ENCODE results near the gene PDZD2.
"Not testable (repeated sequence)": the region's sequence is repeated elsewhere in the genome, so short reads cannot be mapped to it uniquely, and the experiment has no call there.

The PDZD2 gene

DNA sequence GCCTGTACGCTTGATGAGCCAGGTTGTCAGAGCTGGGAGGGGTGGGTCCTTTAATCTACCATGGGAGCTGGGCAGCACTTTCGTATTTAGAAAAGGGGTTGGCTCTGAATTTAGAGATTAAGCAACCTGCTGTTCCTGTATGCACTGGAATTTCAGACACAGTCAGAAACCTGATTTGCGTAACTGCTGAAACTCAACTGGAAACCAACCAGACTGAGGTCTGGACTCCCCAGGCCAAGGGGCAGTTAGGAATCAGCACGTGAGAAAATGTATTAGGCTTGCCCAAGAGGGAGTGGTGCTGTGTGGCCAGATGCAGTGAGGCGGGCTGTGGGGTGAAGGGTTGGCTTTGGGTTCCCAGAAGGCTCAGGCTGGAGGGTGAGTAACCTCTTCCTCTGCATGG lies 300.2 kb downstream of the PDZD2 start:
- no peak for DNase-seq

DNA sequence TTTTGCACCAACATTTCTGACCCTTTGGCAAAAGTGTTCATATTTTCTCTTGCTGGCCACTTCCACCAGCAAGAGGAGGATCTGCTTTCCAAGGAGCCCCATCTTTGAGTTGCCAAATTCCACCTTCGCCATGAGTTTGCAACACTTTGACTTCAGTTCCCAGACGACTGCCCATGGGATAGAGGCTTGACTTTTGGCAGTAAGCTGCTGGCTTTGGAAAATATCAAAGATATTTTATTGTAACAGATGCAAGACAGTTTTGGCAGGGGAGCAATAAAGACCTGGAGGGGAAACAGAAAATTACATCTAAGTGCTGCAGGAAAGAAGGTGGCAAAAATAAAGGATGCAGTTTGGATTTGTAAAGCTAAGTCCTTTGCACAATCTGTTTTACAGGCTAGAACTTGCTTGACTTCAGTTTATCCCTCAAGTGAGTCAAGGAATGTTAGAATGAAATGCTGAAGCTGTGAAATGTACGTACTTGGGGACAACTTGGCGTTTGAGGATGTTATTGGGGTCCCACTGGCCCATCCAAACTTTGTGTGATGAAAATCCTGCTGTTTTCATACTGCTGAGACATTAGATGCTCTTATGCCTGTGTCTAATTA lies 302.3 kb downstream of the PDZD2 start:
- DNase-seq, result no peak

DNA sequence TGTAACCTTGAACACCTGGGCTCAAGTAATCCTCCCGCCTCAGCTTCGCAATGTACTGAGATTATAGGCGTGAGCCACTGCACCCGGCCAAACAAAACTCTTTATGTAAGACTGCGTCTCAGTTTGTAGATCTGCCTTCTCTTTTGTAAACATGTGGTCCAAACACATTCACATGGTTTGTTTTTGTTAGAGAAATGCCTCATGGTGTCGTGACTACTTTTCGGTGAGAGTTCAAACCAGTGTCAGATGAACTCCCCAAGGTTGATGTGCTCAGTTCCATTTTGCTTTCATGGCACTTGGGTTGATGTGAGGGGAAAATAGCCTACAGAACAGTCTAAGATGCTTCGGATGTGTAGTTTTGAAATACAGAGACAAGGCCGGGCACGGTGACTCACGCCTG lies 303.6 kb downstream of the PDZD2 start:
- no peak for DNase-seq

DNA sequence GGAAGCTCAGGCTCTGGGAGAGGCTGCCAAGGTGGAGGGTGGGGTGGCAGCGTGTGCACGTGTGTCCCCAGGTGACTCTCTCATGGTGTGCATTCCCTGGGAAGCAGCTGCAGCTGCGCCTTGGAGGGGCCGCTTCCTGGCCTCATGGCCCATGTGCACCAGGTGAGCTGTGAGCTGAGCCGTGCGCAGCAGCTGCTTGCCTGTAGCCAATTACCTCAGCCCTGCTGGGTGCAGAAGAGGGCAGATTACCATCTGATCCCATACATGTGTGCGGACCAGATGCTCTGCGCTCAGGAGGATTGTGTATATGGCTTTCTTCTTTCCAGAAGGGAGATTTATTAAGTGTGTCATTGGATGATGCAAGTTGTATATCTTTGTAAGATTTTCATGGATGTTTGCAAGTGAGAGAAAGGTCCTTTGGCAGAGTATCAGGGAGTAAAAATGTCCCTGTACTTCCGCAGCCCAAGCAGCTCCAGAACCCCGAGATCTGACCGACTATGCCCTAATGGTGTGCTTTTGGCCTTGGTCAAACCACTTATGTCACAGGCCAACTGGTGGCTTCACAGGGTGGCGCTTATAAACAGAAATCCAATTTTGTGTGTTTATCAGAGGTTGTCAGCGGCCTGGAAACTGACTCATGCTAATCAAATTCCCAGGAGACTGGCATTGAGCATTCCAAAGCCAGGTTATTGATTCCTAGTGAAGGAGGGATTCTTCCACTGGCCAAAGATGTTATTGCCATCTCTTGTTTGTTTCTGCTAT lies 305.9 kb downstream of the PDZD2 start:
- DNase-seq, result no peak

DNA sequence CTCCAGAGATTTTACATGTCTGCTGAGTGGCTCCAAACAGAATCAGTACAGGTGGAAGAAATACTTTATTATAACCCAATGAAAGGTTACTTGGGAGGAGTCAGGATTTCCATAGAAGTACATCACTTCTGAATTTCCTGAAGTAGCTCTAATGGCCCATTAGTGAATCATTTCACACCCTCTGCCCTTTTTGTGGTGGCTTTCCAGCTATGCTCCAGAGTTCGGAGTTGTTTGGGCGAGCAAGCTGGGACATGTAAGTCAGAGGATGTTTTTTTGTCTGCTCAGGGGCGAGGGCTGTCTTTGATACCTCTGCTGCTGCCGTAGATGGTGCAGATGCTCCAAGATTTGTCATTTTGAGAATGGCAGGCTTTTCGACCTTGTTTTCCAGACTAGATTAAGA lies 309.1 kb downstream of the PDZD2 start:
- no peak for DNase-seq

DNA sequence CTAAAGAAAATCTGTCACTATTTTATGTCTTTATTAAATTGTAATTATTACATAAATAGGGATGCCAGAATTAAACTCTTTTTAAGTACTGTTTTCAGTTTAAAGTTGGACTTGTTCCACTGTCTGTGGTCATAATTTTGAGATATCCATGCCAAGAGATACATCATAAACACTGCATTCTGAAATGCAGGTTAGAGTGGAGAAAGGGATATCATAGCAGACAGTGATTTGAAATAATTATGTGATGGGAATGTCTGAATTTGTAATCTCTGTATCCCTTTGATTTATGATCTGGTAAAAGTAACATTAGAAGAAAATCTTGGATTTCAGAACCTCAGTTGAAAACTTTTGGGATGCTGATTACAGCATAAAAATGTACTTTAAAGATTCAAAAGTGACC lies 313.1 kb downstream of the PDZD2 start:
- no peak for DNase-seq

GRCh38 chr5:31954091-31954490 lies 315.2 kb downstream of the PDZD2 start:
- DNase-seq, result no peak

DNA sequence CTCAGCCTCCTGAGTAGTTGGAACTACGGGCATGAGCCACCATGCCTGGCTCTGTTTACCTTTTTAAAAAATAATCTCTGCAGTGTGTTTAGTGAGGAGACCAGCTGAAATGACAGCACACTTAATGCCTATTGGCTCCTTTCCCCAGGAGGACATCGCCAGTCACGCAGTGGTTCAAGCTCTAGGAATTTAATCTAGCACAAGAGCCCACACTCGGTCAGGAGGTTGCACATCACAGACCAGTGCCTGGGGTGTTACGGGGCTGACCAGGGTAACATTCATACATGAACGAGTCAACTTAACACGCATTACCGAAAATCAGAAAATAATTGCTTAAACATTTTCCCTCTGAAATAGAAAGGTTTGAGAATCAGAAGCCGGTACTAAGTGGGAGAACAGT lies 318.2 kb downstream of the PDZD2 start:
- DNase-seq, result no peak

DNA sequence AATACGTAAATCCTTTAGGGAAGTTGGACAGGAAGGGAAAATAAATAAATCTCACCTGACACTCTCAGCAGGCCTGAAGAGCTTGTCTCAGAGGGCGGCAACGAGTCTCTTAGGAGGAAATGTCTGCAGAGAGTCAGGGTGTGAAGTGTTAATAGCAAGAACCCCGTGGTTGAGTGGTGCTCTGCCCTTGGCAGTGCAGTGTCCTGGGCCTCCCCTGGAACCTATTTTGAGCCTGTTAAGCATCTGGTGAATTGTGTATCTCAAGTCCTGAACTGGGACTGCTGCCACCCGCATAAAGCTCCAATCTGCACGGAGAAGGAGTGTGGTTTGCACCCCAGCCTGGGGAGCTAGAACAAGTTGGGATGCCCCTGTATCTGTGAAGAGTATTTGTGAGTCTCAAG lies 323.4 kb downstream of the PDZD2 start:
- DNase-seq, result no peak

DNA sequence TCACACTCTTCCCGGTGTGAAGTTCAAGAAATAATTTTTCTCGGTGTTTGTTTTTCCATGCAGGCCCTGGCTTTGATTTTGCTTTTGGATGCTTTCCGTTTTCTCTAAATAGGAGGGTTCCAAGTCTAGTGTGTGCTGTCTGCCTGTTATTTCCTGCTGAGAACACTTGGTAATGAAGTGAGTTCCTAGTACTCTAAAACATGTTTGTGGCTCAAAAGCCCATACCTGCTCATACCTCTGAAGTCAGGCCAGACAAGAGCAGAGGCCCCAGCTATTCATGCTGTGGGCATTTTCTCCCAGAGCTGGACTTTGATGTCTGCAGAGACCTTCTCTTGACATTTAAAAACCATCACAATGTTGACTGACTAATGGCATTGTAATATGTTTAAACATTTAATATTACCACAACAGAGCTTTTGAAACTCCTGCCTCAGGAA lies 324.0 kb downstream of the PDZD2 start:
- DNase-seq, result no peak

- DNase-seq, result no peak
These were observed 324.6 kb downstream of the PDZD2 start for GRCh38 chr5:31963358-31964006.

- no peak for DNase-seq
These were observed 325.1 kb downstream of the PDZD2 start for GRCh38 chr5:31964007-31964360.

DNA sequence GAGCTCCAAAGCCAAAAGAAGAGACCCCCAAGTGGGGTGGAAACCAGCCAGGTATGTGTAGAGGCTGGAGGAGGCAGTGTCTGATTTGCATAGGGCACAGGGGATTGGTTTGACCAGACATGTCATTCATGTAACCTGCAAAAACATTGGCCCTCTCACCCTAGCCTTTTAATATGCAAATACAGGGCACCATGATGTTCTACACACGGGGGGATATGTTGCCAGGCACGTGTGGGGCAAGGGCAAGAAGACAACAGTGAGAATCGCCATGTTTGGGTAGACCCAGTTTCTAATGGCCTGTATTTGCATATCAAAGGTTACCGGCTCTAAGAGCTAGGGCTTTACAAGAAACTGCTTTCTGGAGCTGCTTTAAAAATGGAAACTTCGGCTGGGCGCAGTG lies 326.3 kb downstream of the PDZD2 start:
- no peak for DNase-seq

- no peak for DNase-seq
These were observed 328.0 kb downstream of the PDZD2 start for GRCh38 chr5:31966936-31967335.

GRCh38 chr5:31967461-31967860 lies 328.5 kb downstream of the PDZD2 start:
- no peak for DNase-seq

DNA sequence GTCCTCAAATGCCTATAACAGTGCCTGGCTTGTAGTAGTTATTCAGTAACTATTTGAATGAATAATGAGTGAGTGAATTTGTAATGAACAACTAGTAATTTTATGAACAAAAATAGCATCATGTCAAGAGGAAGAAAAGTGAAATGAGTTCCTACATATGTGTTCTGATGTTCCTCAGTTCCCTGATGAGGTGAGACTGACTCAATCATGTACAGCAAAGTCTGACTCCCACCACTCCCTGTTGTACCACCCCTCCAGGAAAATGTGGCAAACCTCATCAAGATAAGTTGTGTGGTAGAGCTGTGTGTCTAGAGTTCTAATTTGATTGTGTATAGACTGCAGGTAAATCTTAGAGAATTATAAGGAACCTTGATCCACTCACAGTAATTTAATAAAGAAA lies 333.6 kb downstream of the PDZD2 start:
- DNase-seq, result no peak

GRCh38 chr5:31975189-31975612 lies 336.3 kb downstream of the PDZD2 start:
- DNase-seq, result not testable (repeated sequence)

DNA sequence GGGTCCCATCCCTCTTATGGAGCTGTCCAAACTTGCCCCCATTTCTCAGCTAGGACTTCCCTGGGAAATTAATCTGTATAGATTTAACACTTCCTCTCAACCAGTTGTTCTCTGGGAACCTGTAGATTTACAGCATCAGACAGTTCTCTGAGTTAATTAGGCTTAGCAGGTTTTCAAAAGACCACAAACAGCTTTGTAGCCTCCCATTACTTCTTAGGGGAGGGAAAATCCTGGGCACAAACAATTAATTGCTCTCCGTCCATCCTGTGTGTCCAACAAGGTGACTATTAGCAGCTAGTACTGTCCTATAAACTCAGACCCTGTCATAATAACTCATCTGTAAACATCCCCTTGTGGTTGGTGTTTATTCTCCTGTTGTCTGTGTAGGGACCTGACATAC lies 337.2 kb downstream of the PDZD2 start:
- no peak for DNase-seq

DNA sequence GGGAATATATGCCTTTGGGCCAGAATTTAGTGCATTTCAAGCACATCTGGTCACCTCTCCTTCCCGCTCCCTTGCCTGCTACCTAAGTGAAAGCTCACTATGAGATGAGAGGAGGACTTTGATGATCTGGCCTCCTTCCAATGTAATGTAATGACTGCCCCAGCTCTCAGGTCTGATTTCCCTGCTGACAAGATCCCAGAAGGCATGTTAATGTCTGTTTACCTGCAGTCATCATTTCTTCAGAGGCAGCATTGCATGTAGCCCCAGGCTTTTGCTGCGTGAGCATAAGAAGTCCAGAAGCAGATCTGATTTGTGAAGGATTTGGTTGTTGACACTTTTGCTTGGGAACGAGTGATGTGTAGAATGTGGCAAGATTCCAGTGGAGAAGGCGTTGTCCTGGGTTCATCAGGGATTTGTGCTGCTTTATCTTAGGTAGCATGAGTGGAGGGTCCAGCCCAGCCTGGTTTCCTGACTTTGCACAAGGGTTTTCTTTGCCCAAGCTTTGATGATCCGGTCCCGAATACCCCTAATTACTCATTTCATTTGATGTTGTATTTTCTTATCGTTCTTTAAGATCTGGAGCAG lies 342.5 kb downstream of the PDZD2 start:
- no peak for DNase-seq

- DNase-seq, result no peak
These were observed 343.1 kb downstream of the PDZD2 start for GRCh38 chr5:31982027-31982426.

DNA sequence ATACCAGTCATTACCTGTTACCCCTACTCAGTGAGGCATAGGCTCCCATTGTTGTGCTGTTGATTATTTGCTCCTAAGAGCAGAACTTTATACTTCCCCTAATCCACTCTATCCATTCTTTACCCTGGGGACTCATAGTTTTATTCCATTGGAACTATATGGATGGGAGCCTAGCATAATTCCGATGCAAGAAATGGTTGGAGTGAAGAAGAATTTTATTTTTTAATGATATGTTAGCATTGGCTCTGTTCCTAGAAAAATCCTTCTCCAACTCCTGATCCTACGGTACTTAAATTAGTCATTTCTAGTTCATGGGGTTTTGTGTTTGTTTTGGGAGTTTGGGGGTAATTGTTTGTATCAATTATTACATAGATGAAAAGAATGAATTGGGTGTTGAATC lies 343.7 kb downstream of the PDZD2 start:
- DNase-seq, result no peak

- no peak for DNase-seq
These were observed 344.9 kb downstream of the PDZD2 start for GRCh38 chr5:31983851-31984250.

- DNase-seq, result no peak
These were observed 345.8 kb downstream of the PDZD2 start for GRCh38 chr5:31984691-31985090.

GRCh38 chr5:31986101-31986500 lies 347.2 kb downstream of the PDZD2 start:
- no peak for DNase-seq

All from CD4-positive, alpha-beta T cell treated with Interleukin-6 for 4 hours (primary cell).